Ascending aorta (tissue), 2 donors: Measurements from ENCODE around the gene C4BPB. TPM values are rescaled to one million over a fixed set of nuclear protein-coding genes. Genes with fewer than 3 reads are reported as not detected.
A peak's percentile ranks its signal among the peaks of the same experiment; 100 is the strongest.

Source experiments
- DNase-seq, 2 donors: peaks; one replicate each; pipeline ENCODE4 v3.0.0-alpha.2; 2019; ENCODE audit warnings: low spot score in 2 of 2
- H3K27ac ChIP-seq, 2 donors: fragments of 200-600 bp; sonication (generic); one replicate each; pipeline ENCODE4 v1.5.1; 2016 to 2017; ENCODE audit warnings: mild to moderate bottlenecking in 1 of 2
- H3K27me3 ChIP-seq: fragments of 200-600 bp; sonication (generic); one replicate; pipeline ENCODE4 v1.5.1; 2017
- H3K36me3 ChIP-seq, 2 donors: fragments of 200-600 bp; sonication (generic); one replicate each; pipeline ENCODE4 v1.5.1; 2016
- H3K4me1 ChIP-seq, 2 donors: fragments of 200-600 bp; sonication (generic); one replicate each; pipeline ENCODE4 v1.5.1; 2016 to 2017; ENCODE audit warnings: mild to moderate bottlenecking in 1 of 2
- H3K4me3 ChIP-seq, 2 donors: fragments of 200-600 bp; sonication (generic); one replicate each; pipeline ENCODE4 v1.5.1; 2016 to 2017; ENCODE audit warnings: mild to moderate bottlenecking in 1 of 2
- H3K9me3 ChIP-seq, 2 donors: fragments of 200-600 bp; sonication (generic); one replicate each; pipeline ENCODE4 v1.5.1; 2016
- intact Hi-C: fragments of 100-400 bp; cut with DNase I; formaldehyde crosslinking; loops from one replicate; pipeline ENCODE4 v1.15.1; 2023
- total RNA-seq: library from RNA; depleted of rRNA; stranded (reverse); fragments of >200 nt; gene quantifications from one replicate; pipeline ENCODE4 v1.1.0, GENCODE V29; 2016
- TF ChIP-seq, protein P1 (sequence below), 3 experiments: fragments of 200-600 bp in 2 of 3; fragments of 450-650 bp in 1 of 3; sonication (generic) in 2 of 3; IDR thresholded peaks; one replicate each; pipeline ENCODE4 v1.5.1; 2016 to 2019; ENCODE audit warnings: antibody characterized with exemption in 3 of 3, mild to moderate bottlenecking in 1 of 3, moderate library complexity in 1 of 3

Gene C4BPB
- total RNA-seq, 1 donor from 2014 or later: not detected

GRCh38 chr1:207081806-207082205 is 6.9 kb upstream of the C4BPB start:
- DNase-seq: no peak
- Histone ChIP-seq H3K4me1 (peaks cover 0 to 6% of the 10 kb centered on the region in 2 donors), H3K4me3 (no peak overlapping the region), H3K9me3 (no peaks in the 10 kb centered on the region), H3K36me3 (no peaks in the 10 kb centered on the region), H3K27ac (no peak overlapping the region), H3K27me3 (no peaks in the 10 kb centered on the region)
- intact Hi-C loops: no loop called here
- TF ChIP-seq, protein P1, sequence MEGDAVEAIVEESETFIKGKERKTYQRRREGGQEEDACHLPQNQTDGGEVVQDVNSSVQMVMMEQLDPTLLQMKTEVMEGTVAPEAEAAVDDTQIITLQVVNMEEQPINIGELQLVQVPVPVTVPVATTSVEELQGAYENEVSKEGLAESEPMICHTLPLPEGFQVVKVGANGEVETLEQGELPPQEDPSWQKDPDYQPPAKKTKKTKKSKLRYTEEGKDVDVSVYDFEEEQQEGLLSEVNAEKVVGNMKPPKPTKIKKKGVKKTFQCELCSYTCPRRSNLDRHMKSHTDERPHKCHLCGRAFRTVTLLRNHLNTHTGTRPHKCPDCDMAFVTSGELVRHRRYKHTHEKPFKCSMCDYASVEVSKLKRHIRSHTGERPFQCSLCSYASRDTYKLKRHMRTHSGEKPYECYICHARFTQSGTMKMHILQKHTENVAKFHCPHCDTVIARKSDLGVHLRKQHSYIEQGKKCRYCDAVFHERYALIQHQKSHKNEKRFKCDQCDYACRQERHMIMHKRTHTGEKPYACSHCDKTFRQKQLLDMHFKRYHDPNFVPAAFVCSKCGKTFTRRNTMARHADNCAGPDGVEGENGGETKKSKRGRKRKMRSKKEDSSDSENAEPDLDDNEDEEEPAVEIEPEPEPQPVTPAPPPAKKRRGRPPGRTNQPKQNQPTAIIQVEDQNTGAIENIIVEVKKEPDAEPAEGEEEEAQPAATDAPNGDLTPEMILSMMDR (IDR thresholded peaks at IDR 0.05): no peak

DNA sequence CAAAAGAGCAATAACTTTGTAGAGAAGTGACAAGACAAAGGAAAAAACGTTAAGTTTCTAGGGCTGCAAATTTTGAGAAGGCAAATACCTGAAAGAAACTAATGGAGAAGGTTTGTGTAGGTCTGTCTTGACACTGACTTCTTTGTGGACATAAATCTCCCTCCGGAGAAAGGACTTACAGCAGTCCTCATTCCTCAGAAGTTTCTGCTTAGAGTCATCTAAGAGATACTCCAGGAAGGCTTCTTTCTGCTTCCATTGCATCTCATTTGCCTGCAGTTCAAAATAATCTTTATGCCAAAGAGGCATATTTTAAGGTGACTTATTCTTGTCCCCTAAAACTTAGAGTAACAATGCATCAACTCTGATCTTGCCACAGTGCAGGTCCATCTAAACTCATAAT is 4.4 kb upstream of the C4BPB start:
- DNase-seq: no peak
- peaks cover 0 to 2% of the 10 kb centered on the region in 2 donors for H3K4me1 ChIP-seq

DNA sequence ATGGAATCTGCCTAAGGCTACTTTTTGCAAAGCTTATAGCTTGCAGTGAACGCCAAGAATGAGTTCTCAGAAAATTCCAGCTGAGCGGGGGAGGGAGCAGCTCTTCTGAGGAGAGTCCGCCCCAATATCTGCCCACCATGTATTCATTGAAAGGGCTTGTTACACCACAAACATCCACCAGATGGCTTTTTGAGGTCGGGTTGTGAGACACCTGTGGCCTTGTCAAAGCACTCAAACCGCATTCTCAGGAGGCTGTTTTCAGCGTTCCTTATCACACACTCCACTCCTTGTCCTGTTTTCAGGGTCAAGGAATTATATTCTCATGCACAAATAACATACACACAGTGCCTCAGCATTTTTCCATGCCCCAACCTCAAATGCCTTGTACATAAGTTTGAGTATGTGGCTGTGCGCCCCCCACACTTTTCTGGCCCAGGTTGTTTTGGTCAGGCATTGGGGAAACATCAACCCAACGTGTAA is 3.9 kb upstream of the C4BPB start:
- Histone ChIP-seq H3K4me3 (no peak overlapping the region), H3K9me3 (no peaks in the 10 kb centered on the region)
- intact Hi-C loops: loop anchor here (2.0 kb wide), 1 partner anchor 320 kb away; no protein-coding TSS in a partner anchor

More for the DNA sequence above, 4.4 kb upstream of the C4BPB start:
- intact Hi-C loops: loop anchor here (2.0 kb wide), 1 partner anchor 321 kb away; no protein-coding TSS in a partner anchor
- TF ChIP-seq, protein P1 (IDR thresholded peaks at IDR 0.05): no peak
- Histone ChIP-seq H3K4me3 (no peak overlapping the region), H3K9me3 (no peaks in the 10 kb centered on the region), H3K36me3 (no peaks in the 10 kb centered on the region), H3K27me3 (no peaks in the 10 kb centered on the region), H3K27ac (no peak overlapping the region)

DNA sequence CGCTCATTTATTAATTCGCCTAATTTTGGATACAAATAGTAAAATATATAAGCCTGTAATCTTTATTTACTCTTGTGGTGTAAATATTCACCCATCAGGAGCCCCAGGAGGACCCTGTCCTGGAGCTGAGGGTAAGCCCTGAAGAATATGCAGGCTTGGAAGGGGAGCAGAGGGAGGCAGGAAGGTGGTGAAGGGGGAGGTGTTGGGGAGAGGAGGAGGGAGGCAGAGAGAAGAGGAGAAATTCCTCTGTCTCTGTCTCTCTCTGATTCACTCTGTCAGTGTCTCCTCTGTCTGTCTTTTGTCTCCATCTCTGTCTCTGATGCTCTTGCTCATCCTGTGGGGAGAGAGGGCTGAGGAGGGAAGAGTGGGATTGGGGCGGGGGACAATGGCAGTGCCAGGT is 2.8 kb upstream of the C4BPB start:
- no peak overlapping the region for H3K4me3 ChIP-seq
- no peaks in the 10 kb centered on the region for H3K9me3 ChIP-seq
- no peaks in the 10 kb centered on the region for H3K27me3 ChIP-seq
- intact Hi-C loops: loop anchor here (2.0 kb wide), 2 partner anchors 41 to 319 kb away; no protein-coding TSS in a partner anchor
- no peak overlapping the region for H3K27ac ChIP-seq
- H3K36me3 ChIP-seq: no peaks in the 10 kb centered on the region
- DNase-seq: no peak
- peaks cover 0 to 2% of the 10 kb centered on the region in 2 donors for H3K4me1 ChIP-seq
- TF ChIP-seq, protein P1 (IDR thresholded peaks at IDR 0.05): no peak

More for the DNA sequence above, 3.9 kb upstream of the C4BPB start:
- Histone ChIP-seq H3K27me3 (no peaks in the 10 kb centered on the region), H3K27ac (no peak overlapping the region), H3K36me3 (no peaks in the 10 kb centered on the region), H3K4me1 (peaks cover 0 to 2% of the 10 kb centered on the region in 2 donors)
- TF ChIP-seq, protein P1 (IDR thresholded peaks at IDR 0.05): peak; percentile 34 to 56 (median 41)
- DNase-seq: no peak

DNA sequence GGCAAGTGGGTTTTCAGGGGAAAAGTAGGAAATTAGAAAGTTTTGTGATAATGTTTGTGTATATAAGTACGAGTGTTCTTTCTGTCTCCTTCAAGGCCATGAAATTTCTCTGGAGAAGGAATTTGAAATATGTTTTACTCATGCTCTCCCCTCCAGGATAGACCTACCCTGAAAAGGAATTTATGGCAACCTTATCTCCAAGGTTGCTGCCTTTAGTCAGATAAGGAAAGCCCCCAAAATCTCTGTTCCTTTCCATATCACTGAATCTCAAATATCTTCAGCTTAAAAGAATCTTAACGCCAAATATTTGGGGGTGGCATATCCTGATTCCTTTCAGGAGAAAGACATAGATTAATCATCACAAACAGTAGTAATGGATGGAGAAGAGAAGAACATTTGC is 499 bp upstream of the C4BPB start:
- Histone ChIP-seq H3K4me3 (no peak overlapping the region), H3K27ac (no peak overlapping the region), H3K4me1 (peaks cover 0 to 2% of the 10 kb centered on the region in 2 donors), H3K9me3 (no peaks in the 10 kb centered on the region), H3K36me3 (no peaks in the 10 kb centered on the region), H3K27me3 (no peaks in the 10 kb centered on the region)
- intact Hi-C loops: no loop called here
- DNase-seq: no peak
- TF ChIP-seq, protein P1 (IDR thresholded peaks at IDR 0.05): no peak
